ENCODE measurements around the gene ANO7. TPM values are rescaled to one million over a fixed set of nuclear protein-coding genes. Genes with fewer than 3 reads are reported as not detected.

ANO7 gene
- total and polyA plus RNA-seq, 2 donors = 0.58 to 1.2 TPM

DNA sequence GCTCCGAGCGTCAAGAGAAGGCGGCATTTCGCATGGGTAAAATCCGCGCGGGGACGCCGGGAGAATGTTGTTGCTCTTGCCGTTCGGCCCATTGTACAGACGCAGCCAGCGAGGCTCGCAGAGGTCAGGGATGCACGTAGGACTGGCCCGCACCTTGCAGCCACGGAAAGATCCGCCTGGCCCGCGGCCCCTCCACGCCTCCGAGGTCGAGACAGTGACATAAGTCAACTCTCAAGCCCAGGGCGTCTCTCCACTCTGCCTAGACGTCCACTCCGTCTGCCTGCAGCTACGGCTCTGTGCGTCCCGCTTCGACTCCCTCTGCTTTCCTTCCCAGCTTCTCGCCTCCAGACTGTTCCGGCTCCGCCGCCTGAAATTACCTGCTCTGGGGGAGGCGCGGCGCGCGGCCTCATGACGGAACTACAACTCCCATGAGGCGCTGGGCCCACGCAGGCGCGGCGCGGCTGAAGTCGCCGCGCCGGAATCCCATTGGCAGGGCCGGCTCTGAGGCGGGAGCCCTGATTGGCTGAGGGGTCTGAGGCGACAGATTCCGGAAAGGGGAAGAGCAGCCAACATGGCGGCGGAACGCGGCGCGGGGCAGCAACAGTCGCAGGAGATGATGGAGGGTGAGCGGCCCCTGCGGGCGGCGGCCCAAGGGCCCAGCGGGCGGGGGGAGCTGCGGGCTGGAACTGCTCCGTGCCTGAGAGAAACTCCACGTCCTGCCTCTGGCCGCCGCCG is 38.4 kb upstream of the ANO7 start, which contains the start of gene PPP1R7:
PPP1R7 (plus strand) TSS at position 543 of the 735 bp plus-strand sequence; CDS start at position 572, 29 bp downstream.
- H3K36me3 ChIP-seq (ENCODE audit: insufficient read depth) = no peaks in the 10 kb centered on the region
- H3K27ac ChIP-seq (ENCODE audit: low read depth) = no peak within 1 kb of the TSS
- no peaks in the 10 kb centered on the region for H3K4me1 ChIP-seq (ENCODE audit: insufficient read depth)
- peak; percentile 81 for DNase-seq (ENCODE audit: extremely low spot score)
- WGBS = under 1% methylated on average over 73 of the region's 73 CpGs
- peak within 1 kb of the TSS; percentile 81 for H3K4me3 ChIP-seq (ENCODE audit: low read depth, low read length)

DNA sequence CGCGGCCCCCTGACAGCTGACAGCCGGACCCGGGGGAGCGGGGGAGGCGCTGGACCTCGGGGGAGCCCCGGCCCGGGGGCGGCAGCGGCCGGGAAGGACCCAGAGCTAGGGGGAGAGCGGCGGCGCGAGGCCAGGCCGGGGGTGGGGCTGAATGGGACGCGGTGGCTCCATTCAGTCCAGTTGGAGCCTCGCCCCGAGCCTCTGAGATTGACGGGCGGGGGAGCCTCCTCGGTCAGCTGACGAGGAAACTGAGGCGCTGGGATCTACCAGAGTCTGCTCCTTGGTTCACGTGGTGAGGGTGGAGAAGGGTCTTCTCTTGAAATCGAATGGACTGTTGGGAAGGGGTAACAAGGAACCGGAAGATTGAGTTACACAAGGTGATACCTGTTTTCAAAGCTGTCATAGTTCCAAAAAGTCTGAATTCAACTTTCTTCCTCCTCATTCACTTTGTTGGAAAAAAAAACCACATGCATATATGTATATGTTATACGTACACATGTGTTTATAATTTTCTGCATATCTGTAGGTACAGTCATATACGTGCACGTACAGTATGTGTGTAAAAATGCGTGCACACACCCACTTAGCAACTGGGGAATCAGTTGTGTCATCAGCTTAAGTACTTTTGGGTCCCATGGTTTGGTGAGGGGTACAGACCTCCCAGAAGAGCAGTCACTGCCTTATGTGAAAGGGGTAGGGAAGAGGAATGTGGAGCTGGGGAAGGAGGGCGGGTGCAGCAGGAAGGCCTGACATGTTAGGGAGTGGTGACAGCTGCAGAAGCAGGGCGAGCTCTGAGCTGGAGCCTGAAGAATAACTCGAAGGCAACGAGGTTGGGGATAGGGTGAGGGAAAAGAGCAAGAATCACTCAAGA is 37.6 kb upstream of the ANO7 start:
- Histone ChIP-seq H3K27ac (ENCODE audit: low read depth) (no peak overlapping the region), H3K36me3 (ENCODE audit: insufficient read depth) (no peaks in the 10 kb centered on the region), H3K4me3 (ENCODE audit: low read depth, low read length) (peak overlapping the region; percentile 81), H3K4me1 (ENCODE audit: insufficient read depth) (no peaks in the 10 kb centered on the region)
- WGBS = 6% methylated on average over 37 of the region's 37 CpGs
- no peak for DNase-seq (ENCODE audit: extremely low spot score)

DNA sequence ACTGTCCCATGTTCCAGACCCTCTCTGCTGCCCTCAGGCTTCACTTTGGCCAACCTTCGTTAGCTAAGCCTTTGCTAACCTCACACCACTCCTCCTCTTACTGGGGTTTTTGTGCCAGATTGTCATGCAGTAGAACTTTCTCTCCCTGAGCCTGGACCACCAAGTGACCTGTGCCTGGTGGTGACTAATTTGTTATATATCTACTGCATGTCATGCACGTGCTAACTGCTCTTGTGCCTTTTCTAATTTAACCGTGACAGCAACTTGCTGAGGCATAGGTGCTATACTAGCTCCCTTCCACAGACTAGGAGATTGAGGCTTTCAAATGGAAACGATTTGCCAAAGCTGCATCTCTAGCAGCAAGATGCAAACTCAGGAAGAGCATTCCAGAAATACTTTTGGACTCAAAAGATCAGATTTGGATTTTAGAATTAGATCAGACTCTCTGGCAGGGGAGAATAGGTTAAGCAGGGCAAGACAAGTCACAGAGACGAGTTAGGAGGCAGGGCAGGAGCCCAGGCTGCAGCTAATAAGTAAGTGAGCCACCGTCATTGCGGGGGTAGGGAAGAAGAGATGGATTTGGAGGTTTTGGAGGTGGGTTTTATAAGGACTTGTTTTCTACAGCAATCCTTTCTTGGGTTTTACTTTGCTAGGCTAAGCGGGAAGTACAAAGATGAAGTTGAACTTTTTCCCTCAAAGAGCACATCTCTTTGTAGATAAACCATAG is 36.4 kb upstream of the ANO7 start:
- 60% methylated on average over 8 of the region's 8 CpGs for WGBS
- no peak overlapping the region for H3K4me3 ChIP-seq (ENCODE audit: low read depth, low read length)
- no peak overlapping the region for H3K27ac ChIP-seq (ENCODE audit: low read depth)
- no peaks in the 10 kb centered on the region for H3K36me3 ChIP-seq (ENCODE audit: insufficient read depth)
- no peak for DNase-seq (ENCODE audit: extremely low spot score)
- H3K4me1 ChIP-seq (ENCODE audit: insufficient read depth) = no peaks in the 10 kb centered on the region

GRCh38 chr2:241153616-241154015 is 34.9 kb upstream of the ANO7 start:
- DNase-seq (ENCODE audit: extremely low spot score) = no peak
- WGBS = 93% methylated on average over 7 of the region's 7 CpGs
- Histone ChIP-seq H3K36me3 (ENCODE audit: insufficient read depth) (no peaks in the 10 kb centered on the region), H3K27ac (ENCODE audit: low read depth) (no peak overlapping the region), H3K4me1 (ENCODE audit: insufficient read depth) (no peaks in the 10 kb centered on the region), H3K4me3 (ENCODE audit: low read depth, low read length) (no peak overlapping the region)

GRCh38 chr2:241154915-241155314 is 33.6 kb upstream of the ANO7 start:
- Histone ChIP-seq H3K4me3 (ENCODE audit: low read depth, low read length) (no peak overlapping the region), H3K27ac (ENCODE audit: low read depth) (no peak overlapping the region), H3K36me3 (ENCODE audit: insufficient read depth) (peaks cover 2% of the 10 kb centered on the region), H3K4me1 (ENCODE audit: insufficient read depth) (no peaks in the 10 kb centered on the region)
- 95% methylated on average over 4 of the region's 4 CpGs for WGBS
- DNase-seq (ENCODE audit: extremely low spot score) = no peak

- H3K36me3 ChIP-seq (ENCODE audit: insufficient read depth) = peaks cover 2% of the 10 kb centered on the region
- no peaks in the 10 kb centered on the region for H3K4me1 ChIP-seq (ENCODE audit: insufficient read depth)
- H3K4me3 ChIP-seq (ENCODE audit: low read depth, low read length) = no peak overlapping the region
- DNase-seq (ENCODE audit: extremely low spot score) = no peak
- WGBS = 55% methylated on average over 1 of the region's 1 CpG
- H3K27ac ChIP-seq (ENCODE audit: low read depth) = no peak overlapping the region
Observed at GRCh38 chr2:241155936-241156335, 32.5 kb upstream of the ANO7 start.

DNA sequence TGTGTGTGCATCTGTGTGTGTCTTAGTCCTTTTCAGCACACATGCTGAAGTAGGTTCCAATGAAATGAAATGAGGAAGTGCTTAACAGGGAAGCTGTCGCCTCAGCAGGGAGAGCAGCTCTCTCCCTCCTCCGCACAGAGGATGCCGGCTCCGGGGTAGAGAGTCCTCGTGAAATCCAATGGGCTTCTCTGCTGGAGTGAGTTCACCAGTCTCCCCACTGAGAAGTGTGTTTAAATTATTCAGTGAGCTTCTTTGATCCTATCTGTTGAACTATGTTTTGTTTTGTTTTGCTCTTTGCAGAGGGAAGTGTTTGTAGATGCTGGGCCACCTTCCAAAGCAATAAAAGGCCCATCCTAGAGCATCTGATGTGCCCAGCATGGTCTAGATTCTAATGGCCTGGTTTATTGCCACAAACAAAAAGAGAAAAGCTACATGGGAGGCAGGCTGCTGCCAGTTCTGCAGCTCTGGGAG is 31.5 kb upstream of the ANO7 start:
- 57% methylated on average over 5 of the region's 5 CpGs for WGBS
- Histone ChIP-seq H3K27ac (ENCODE audit: low read depth) (no peak overlapping the region), H3K4me3 (ENCODE audit: low read depth, low read length) (no peak overlapping the region), H3K36me3 (ENCODE audit: insufficient read depth) (peaks cover 2% of the 10 kb centered on the region), H3K4me1 (ENCODE audit: insufficient read depth) (no peaks in the 10 kb centered on the region)
- no peak for DNase-seq (ENCODE audit: extremely low spot score)

DNA sequence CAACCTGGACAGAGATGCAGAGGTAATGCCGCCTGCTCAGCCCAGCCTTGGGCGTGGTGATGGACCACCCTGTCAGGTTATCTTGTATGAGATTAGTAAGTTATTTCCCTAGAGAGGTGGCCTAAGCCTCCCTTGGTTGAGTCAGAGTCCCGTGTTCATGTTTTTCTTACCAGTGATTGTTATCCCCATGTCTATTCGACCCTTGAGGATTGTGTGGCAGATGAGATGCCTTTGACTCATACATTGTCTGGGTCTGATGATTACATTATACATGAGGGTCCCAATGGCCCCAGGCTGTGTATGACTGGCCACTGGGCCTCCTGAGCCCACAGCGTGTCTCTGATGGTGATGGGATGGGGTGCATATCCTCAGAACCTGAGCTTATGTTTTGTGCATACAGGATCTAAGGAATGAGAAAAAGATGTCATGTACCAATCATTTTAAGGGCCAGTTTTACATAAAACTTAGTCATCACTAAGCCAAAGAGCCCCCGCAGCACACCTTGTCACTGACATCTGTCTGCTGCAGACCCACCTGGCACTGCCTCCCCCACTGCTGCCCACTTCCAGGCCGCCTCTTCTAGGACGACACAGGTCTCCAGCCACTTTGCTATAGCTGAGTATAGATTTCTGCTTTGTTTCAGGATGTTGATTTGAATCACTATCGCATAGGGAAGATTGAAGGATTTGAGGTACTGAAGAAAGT is 30.5 kb upstream of the ANO7 start:
- WGBS = 92% methylated on average over 9 of the region's 9 CpGs
- no peak overlapping the region for H3K4me3 ChIP-seq (ENCODE audit: low read depth, low read length)
- no peak overlapping the region for H3K27ac ChIP-seq (ENCODE audit: low read depth)
- DNase-seq (ENCODE audit: extremely low spot score) = no peak
- H3K4me1 ChIP-seq (ENCODE audit: insufficient read depth) = no peaks in the 10 kb centered on the region
- peaks cover 2% of the 10 kb centered on the region for H3K36me3 ChIP-seq (ENCODE audit: insufficient read depth)

GRCh38 chr2:241158546-241158900 is 30.0 kb upstream of the ANO7 start:
- H3K4me1 ChIP-seq (ENCODE audit: insufficient read depth) = no peaks in the 10 kb centered on the region
- WGBS = 90% methylated on average over 8 of the region's 8 CpGs
- no peak overlapping the region for H3K4me3 ChIP-seq (ENCODE audit: low read depth, low read length)
- peaks cover 2% of the 10 kb centered on the region for H3K36me3 ChIP-seq (ENCODE audit: insufficient read depth)
- no peak overlapping the region for H3K27ac ChIP-seq (ENCODE audit: low read depth)
- DNase-seq (ENCODE audit: extremely low spot score) = no peak

GRCh38 chr2:241159116-241159515 is 29.4 kb upstream of the ANO7 start:
- H3K36me3 ChIP-seq (ENCODE audit: insufficient read depth) = peaks cover 2% of the 10 kb centered on the region
- DNase-seq (ENCODE audit: extremely low spot score) = no peak
- no peak overlapping the region for H3K27ac ChIP-seq (ENCODE audit: low read depth)
- WGBS = 95% methylated on average over 5 of the region's 5 CpGs
- H3K4me1 ChIP-seq (ENCODE audit: insufficient read depth) = no peaks in the 10 kb centered on the region
- no peak overlapping the region for H3K4me3 ChIP-seq (ENCODE audit: low read depth, low read length)

GRCh38 chr2:241160318-241160717 is 28.2 kb upstream of the ANO7 start:
- peaks cover 2% of the 10 kb centered on the region for H3K36me3 ChIP-seq (ENCODE audit: insufficient read depth)
- no peaks in the 10 kb centered on the region for H3K4me1 ChIP-seq (ENCODE audit: insufficient read depth)
- H3K4me3 ChIP-seq (ENCODE audit: low read depth, low read length) = no peak overlapping the region
- no peak overlapping the region for H3K27ac ChIP-seq (ENCODE audit: low read depth)
- no peak for DNase-seq (ENCODE audit: extremely low spot score)
- WGBS = 97% methylated on average over 7 of the region's 7 CpGs

- Histone ChIP-seq H3K4me3 (ENCODE audit: low read depth, low read length) (no peak overlapping the region), H3K36me3 (ENCODE audit: insufficient read depth) (peaks cover 2% of the 10 kb centered on the region), H3K27ac (ENCODE audit: low read depth) (no peak overlapping the region), H3K4me1 (ENCODE audit: insufficient read depth) (no peaks in the 10 kb centered on the region)
- no peak for DNase-seq (ENCODE audit: extremely low spot score)
- 23% methylated on average over 9 of the region's 9 CpGs for WGBS
Observed at GRCh38 chr2:241161646-241162281, 26.7 kb upstream of the ANO7 start.
